SK-N-MC (cell line): ENCODE measurements around the gene CD34.

ENCODE experiments used
- EZH2 ChIP-seq: fragments of 200-600 bp; sonication (generic); IDR thresholded peaks from one replicate; pipeline ENCODE4 v1.6.1; 2017; ENCODE audit warnings: antibody characterized with exemption
- FOXP2 ChIP-seq: optimal IDR thresholded peaks from 2 replicates; pipeline ENCODE3; 2011; ENCODE audit warnings: mild to moderate bottlenecking, moderate library complexity; ENCODE audit not compliant: insufficient read depth; ENCODE audit errors: extremely low read length, control extremely low read depth
- POLR2AphosphoS5 ChIP-seq: IDR thresholded peaks from 2 replicates; pipeline ENCODE4 v1.6.1; 2012; ENCODE audit warnings: mild to moderate bottlenecking, low read depth, low read length, borderline replicate concordance

GRCh38 chr1:207868774-207869721 is 41.9 kb downstream of the CD34 start:
- TF ChIP-seq EZH2 (no peak), POLR2AphosphoS5 (no peak), FOXP2 (no peak)
